K562 (cell line): ENCODE results near the gene TCTN3. TPM values are rescaled to one million over a fixed set of nuclear protein-coding genes. Genes with fewer than 3 reads are reported as not detected.

ENCODE experiments used
- ARNT ChIP-seq, 2 experiments: fragments of 450-650 bp; IDR thresholded peaks; 2 replicates each; pipeline ENCODE4 v1.6.1; 2016; ENCODE audit warnings: mild to moderate bottlenecking in 1 of 2
- CAMTA2 ChIP-seq: fragments of 250-450 bp; sonication (Bioruptor Pico); conservative IDR thresholded peaks from 2 replicates; pipeline ENCODE4 v1.5.1; 2022
- CREBBP ChIP-seq: IDR thresholded peaks from one replicate; pipeline ENCODE4 v1.6.1; 2012; ENCODE audit warnings: low read depth, mild to moderate bottlenecking, control low read depth, inconsistent platforms, low read length
- FOXP1 ChIP-seq: sonication (generic); formaldehyde crosslinking; IDR thresholded peaks from 2 replicates; pipeline ENCODE4 v1.8.0; 2022; ENCODE audit warnings: mild to moderate bottlenecking, missing genetic modification reagents
- GATAD2B ChIP-seq: fragments of 450-650 bp; IDR thresholded peaks from 2 replicates; pipeline ENCODE4 v1.6.1; 2017; ENCODE audit warnings: mild to moderate bottlenecking, borderline replicate concordance
- GTF3C2 ChIP-seq: IDR thresholded peaks from 3 replicates; pipeline ENCODE4 v1.6.1; 2011; ENCODE audit warnings: borderline replicate concordance, mild to moderate bottlenecking, moderate library complexity; ENCODE audit not compliant: insufficient read length; ENCODE audit errors: extremely low read depth
- HINFP ChIP-seq: fragments of 450-650 bp; conservative IDR thresholded peaks from 2 replicates; pipeline ENCODE4 v1.6.1; 2016; ENCODE audit warnings: missing genetic modification characterization, low read depth, mild to moderate bottlenecking, control low read depth, missing compliant biosample characterization
- MTA2 ChIP-seq: fragments of 450-650 bp; IDR thresholded peaks from 2 replicates; pipeline ENCODE4 v1.6.1; 2016; ENCODE audit warnings: low read depth
- NR4A1 ChIP-seq, 2 experiments: fragments of 250-450 bp in 1 of 2; fragments of 450-650 bp in 1 of 2; sonication (Bioruptor Pico) in 1 of 2; IDR thresholded peaks; 2 replicates each; pipeline versions ENCODE4 v1.4.0 to v1.6.1; 2016 to 2020; ENCODE audit warnings: mild to moderate bottlenecking in 2 of 2, missing compliant biosample characterization in 1 of 2, missing genetic modification characterization in 1 of 2, moderate library complexity in 1 of 2
- POLR3A ChIP-seq: IDR thresholded peaks from 2 replicates; pipeline ENCODE4 v1.6.1; 2011; ENCODE audit warnings: borderline replicate concordance, mild to moderate bottlenecking, moderate library complexity; ENCODE audit not compliant: insufficient read length, insufficient read depth; ENCODE audit errors: extremely low read depth
- RCOR1 ChIP-seq, 2 experiments: IDR thresholded peaks; 2 replicates each; pipeline ENCODE4 v1.6.1; 2012; ENCODE audit warnings: low read depth in 2 of 2, low read length in 2 of 2, borderline replicate concordance in 1 of 2, improper control_type of control experiment in 1 of 2
- RUNX1 ChIP-seq: sonication (generic); IDR thresholded peaks from 2 replicates; pipeline ENCODE4 v1.6.1; 2016; ENCODE audit warnings: antibody characterized with exemption, low read depth
- TBP ChIP-seq: optimal IDR thresholded peaks from 2 replicates; pipeline ENCODE3; 2011; ENCODE audit warnings: low read depth, low read length, improper control_type of control experiment
- ZBTB26 ChIP-seq: fragments of 450-650 bp; formaldehyde crosslinking; IDR thresholded peaks from 2 replicates; pipeline ENCODE4 v1.4.0; 2022; ENCODE audit warnings: missing genetic modification characterization
- ZBTB5 ChIP-seq: fragments of 450-650 bp; IDR thresholded peaks from 2 replicates; pipeline ENCODE4 v1.6.1; 2017; ENCODE audit warnings: antibody characterized with exemption
- ZC3H8 ChIP-seq: fragments of 450-650 bp; IDR thresholded peaks from 2 replicates; pipeline ENCODE4 v1.6.1; 2017
- ZEB2 ChIP-seq: fragments of 450-650 bp; IDR thresholded peaks from 2 replicates; pipeline ENCODE4 v1.6.1; 2016
- ZNF212 ChIP-seq: fragments of 450-650 bp; formaldehyde crosslinking; IDR thresholded peaks from 2 replicates; pipeline ENCODE4 v1.4.0; 2020; ENCODE audit warnings: mild to moderate bottlenecking
- ZNF232 ChIP-seq: sonication (generic); formaldehyde crosslinking; IDR thresholded peaks from 2 replicates; pipeline ENCODE4 v1.8.0; 2022; ENCODE audit warnings: mild to moderate bottlenecking, missing genetic modification reagents
- ZNF282 ChIP-seq: sonication (generic); formaldehyde crosslinking; IDR thresholded peaks from 2 replicates; pipeline ENCODE4 v1.8.1; 2023; ENCODE audit warnings: missing genetic modification reagents
- ZNF830 ChIP-seq: fragments of 250-450 bp; sonication (Bioruptor Pico); IDR thresholded peaks from 2 replicates; pipeline ENCODE4 v1.5.0; 2021; ENCODE audit warnings: mild to moderate bottlenecking
- polyA plus RNA-seq, 8 experiments: library from polyadenylated mRNA; depleted of rRNA in 4 of 8; stranded (reverse) in 5 of 8; unstranded in 3 of 8; fragments of >200 nt; fragmentation: Nextera tagmentation in 2 of 8; fragmentation: Illumina TruSeq in 1 of 8; extraction: Ambion mirVana in 2 of 8; extraction: Trizol in 1 of 8; gene quantifications; 2 replicates each; pipeline versions ENCODE4 v1.2.1 to v1.2.3, GENCODE V29; 2011 to 2014; ENCODE audit warnings: inconsistent platforms in 1 of 8, missing spikeins in 1 of 8
- total RNA-seq, 7 experiments: library from RNA; depleted of rRNA in 6 of 7; stranded (reverse); fragments of >200 nt in 6 of 7; fragmentation: Illumina TruSeq in 2 of 7; extraction: Trizol in 2 of 7; gene quantifications; 2 replicates each; pipeline versions ENCODE4 v1.2.1 to v1.2.3, GENCODE V29; 2011 to 2021; ENCODE audit warnings: low replicate concordance in 1 of 7

Gene TCTN3
- total and polyA plus RNA-seq, 9 of the 15 experiments (the other 6 are each of a cell fraction or from before 2014, with no cell fraction given) = 10.4 to 25.8 (median 16.3) TPM

- TF ChIP-seq ZNF212 (CRISPR knock-in tag) (no peak), RUNX1 (no peak), HINFP (tag) (no peak), ZEB2 (no peak), ZBTB5 (no peak), TBP (peak; percentile 28), POLR3A (no peak), NR4A1 (CRISPR knock-in tag; IDR thresholded peaks at IDR 0.05) (no peak), NR4A1 (tag; IDR thresholded peaks at IDR 0.05) (no peak), FOXP1 (CRISPR knock-in tag) (peak; percentile 50; the same call in 1 of the 2 replicates), GATAD2B (no peak), ZNF830 (CRISPR knock-in tag) (no peak), ARNT (IDR thresholded peaks at IDR 0.05) (no peak), ZC3H8 (no peak), GTF3C2 (no peak), CAMTA2 (CRISPR knock-in tag) (no peak), RCOR1 (IDR thresholded peaks at IDR 0.05; ENCODE audit: borderline replicate concordance in 1 of 2, low read depth in 2 of 2, low read length in 2 of 2) (no peak), ZNF232 (CRISPR knock-in tag) (no peak), ZBTB26 (no peak), ZNF282 (CRISPR knock-in tag) (no peak), CREBBP (no peak), MTA2 (no peak)
These were observed 37.2 kb downstream of the TCTN3 start, which contains the start of gene ALDH18A1 (continued) for GRCh38 chr10:95656291-95657164.
